Mesenchymal stem cell (in vitro differentiated cells and primary cell): ENCODE results near the gene VTI1A.

Experiments
- DNase-seq: peaks from one replicate; pipeline ENCODE4 v3.0.0-alpha.2; 2013
- H2AFZ ChIP-seq: one replicate; pipeline ENCODE4 v1.6.1; 2013; ENCODE audit warnings: low read depth, mild to moderate bottlenecking, control low read depth, inconsistent platforms, low read length, moderate library complexity
- H2AK5ac ChIP-seq: 2 replicates; pipeline ENCODE4 v1.6.1; 2013; ENCODE audit warnings: low read length, moderate library complexity, mild to moderate bottlenecking, inconsistent platforms; ENCODE audit not compliant: severe bottlenecking
- H2BK120ac ChIP-seq: one replicate; pipeline ENCODE4 v1.6.1; 2013; ENCODE audit warnings: low read depth, mild to moderate bottlenecking, inconsistent platforms, low read length, moderate library complexity
- H2BK12ac ChIP-seq, 2 experiments: one replicate each; pipeline ENCODE4 v1.6.1; 2013; ENCODE audit warnings: inconsistent platforms in 2 of 2, low read length in 2 of 2, mild to moderate bottlenecking in 2 of 2, moderate library complexity in 2 of 2, control low read depth in 1 of 2
- H2BK15ac ChIP-seq: one replicate; pipeline ENCODE4 v1.6.1; 2013; ENCODE audit warnings: mild to moderate bottlenecking, low read depth, inconsistent platforms; ENCODE audit not compliant: poor library complexity, severe bottlenecking
- H2BK5ac ChIP-seq: 2 replicates; pipeline ENCODE4 v1.6.1; 2013; ENCODE audit warnings: low read depth, mild to moderate bottlenecking, low read length, control low read depth, inconsistent platforms; ENCODE audit not compliant: poor library complexity, severe bottlenecking
- H3K14ac ChIP-seq, 2 experiments: one replicate each; pipeline ENCODE4 v1.6.1; 2013; ENCODE audit warnings: inconsistent platforms in 2 of 2, low read length in 2 of 2, control low read depth in 1 of 2, mild to moderate bottlenecking in 1 of 2, moderate library complexity in 1 of 2
- H3K18ac ChIP-seq, 2 experiments: one replicate each; pipeline ENCODE4 v1.6.1; 2013; ENCODE audit warnings: inconsistent platforms in 2 of 2, low read length in 2 of 2, control low read depth in 1 of 2, low read depth in 1 of 2, mild to moderate bottlenecking in 1 of 2
- H3K23ac ChIP-seq, 2 experiments: one replicate each; pipeline ENCODE4 v1.6.1; 2013; ENCODE audit warnings: inconsistent platforms in 2 of 2, low read length in 2 of 2, mild to moderate bottlenecking in 2 of 2, moderate library complexity in 2 of 2, control low read depth in 1 of 2
- H3K27ac ChIP-seq: 2 replicates; pipeline ENCODE4 v1.5.1; 2013; ENCODE audit warnings: mild to moderate bottlenecking, moderate library complexity, low read length, control low read depth, inconsistent platforms; ENCODE audit not compliant: poor library complexity, severe bottlenecking
- H3K27me3 ChIP-seq, 2 experiments: 2 replicates each; pipeline versions ENCODE4 v1.6.1 to v1.7.0; 2013; ENCODE audit warnings: low read length in 2 of 2, mild to moderate bottlenecking in 2 of 2, moderate library complexity in 2 of 2, control low read depth in 1 of 2, inconsistent platforms in 1 of 2; ENCODE audit not compliant: control insufficient read depth in 1 of 2, insufficient read depth in 1 of 2
- H3K36me3 ChIP-seq, 2 experiments: 2 replicates each; pipeline versions ENCODE4 v1.6.1 to v1.7.0; 2013; ENCODE audit warnings: low read length in 2 of 2, control low read depth in 1 of 2, inconsistent platforms in 1 of 2, low read depth in 1 of 2, mild to moderate bottlenecking in 1 of 2; ENCODE audit not compliant: insufficient read depth in 2 of 2, control insufficient read depth in 1 of 2
- H3K4ac ChIP-seq, 2 experiments: one replicate each; pipeline ENCODE4 v1.6.1; 2013; ENCODE audit warnings: inconsistent platforms in 2 of 2, low read length in 2 of 2, mild to moderate bottlenecking in 2 of 2, moderate library complexity in 2 of 2, control low read depth in 1 of 2, low read depth in 1 of 2
- H3K4me1 ChIP-seq: 2 replicates; pipeline ENCODE4 v1.6.1; 2013; ENCODE audit warnings: low read depth, low read length, control low read depth; ENCODE audit not compliant: control insufficient read depth, insufficient read depth
- H3K4me2 ChIP-seq: 2 replicates; pipeline ENCODE4 v1.6.1; 2013; ENCODE audit warnings: low read length, mild to moderate bottlenecking, inconsistent platforms; ENCODE audit not compliant: poor library complexity, severe bottlenecking
- H3K4me3 ChIP-seq, 2 experiments: 2 replicates each; pipeline versions ENCODE4 v1.5.1 to v1.7.0; 2013; ENCODE audit warnings: low read length in 2 of 2, mild to moderate bottlenecking in 2 of 2, control low read depth in 1 of 2, low read depth in 1 of 2; ENCODE audit not compliant: insufficient read depth in 1 of 2
- H3K79me1 ChIP-seq: replicated peaks from 2 replicates; pipeline ENCODE4 v1.6.1; 2013; ENCODE audit warnings: mild to moderate bottlenecking, control low read depth, low read length, inconsistent platforms; ENCODE audit not compliant: poor library complexity, severe bottlenecking
- H3K9ac ChIP-seq: 2 replicates; pipeline ENCODE4 v1.7.0; 2013; ENCODE audit warnings: mild to moderate bottlenecking, low read length, moderate library complexity
- H3K9me3 ChIP-seq: 2 replicates; pipeline ENCODE4 v1.7.0; 2013; ENCODE audit warnings: mild to moderate bottlenecking, low read length; ENCODE audit not compliant: control insufficient read depth
- H4K8ac ChIP-seq: one replicate; pipeline ENCODE4 v1.6.1; 2013; ENCODE audit warnings: inconsistent platforms, mild to moderate bottlenecking, low read length, moderate library complexity
- H4K91ac ChIP-seq: one replicate; pipeline ENCODE4 v1.6.1; 2013; ENCODE audit warnings: mild to moderate bottlenecking, low read length, inconsistent platforms
- WGBS: methylation state at CpG from one replicate; pipeline ENCODE4 v1.1.7; 2013; ENCODE audit warnings: mixed read lengths; 5-methylcytosine and 5-hydroxymethylcytosine counted together

The VTI1A gene

DNA sequence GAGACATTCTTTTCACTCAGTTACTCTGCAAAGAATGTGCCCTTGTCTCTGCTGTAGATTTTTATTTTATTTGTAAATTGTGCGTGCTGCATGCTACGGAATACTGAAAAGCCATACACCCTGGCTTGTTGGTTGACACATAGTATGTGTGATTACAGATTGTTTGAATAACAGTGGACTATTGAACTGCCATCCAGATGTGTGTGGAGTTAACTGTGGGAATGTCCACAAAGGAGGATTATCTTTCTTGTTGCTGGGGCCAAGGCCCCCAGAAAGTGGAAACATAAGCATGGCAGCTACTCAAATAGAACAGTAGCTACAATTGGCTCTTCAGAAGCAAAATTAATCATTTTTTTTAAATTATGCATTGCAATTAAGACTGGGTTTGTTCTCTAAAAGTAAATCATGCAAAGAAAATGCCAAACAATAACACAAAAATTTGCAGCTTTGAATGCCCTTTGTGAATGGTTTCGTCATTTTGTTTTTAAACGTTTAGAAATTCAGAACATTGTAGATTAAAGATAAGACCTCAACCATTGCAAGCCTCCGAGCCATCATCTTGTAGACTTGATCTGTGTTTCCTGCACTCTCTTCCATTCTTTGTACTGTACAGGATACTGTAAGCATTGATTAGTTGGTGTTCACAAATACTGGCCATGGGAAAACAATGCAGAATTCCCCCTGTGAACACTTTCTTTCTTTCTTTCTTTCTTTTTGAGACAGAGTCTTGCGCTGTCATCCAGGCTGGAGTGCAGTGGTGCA is 292.8 kb downstream of the VTI1A start:
- Histone ChIP-seq H3K79me1 (no peaks in the 10 kb centered on the region), H2BK12ac (no peak overlapping the region), H2AK5ac (no peak overlapping the region), H3K4me1 (peaks cover 5% of the 10 kb centered on the region), H3K18ac (no peak overlapping the region), H3K27me3 (no peaks in the 10 kb centered on the region), H3K27ac (no peak overlapping the region), H3K4ac (no peak overlapping the region), H4K8ac (no peak overlapping the region), H4K91ac (no peak overlapping the region), H3K23ac (no peak overlapping the region), H2BK5ac (no peak overlapping the region), H3K4me3 (no peak overlapping the region), H3K4me2 (no peak overlapping the region), H2AFZ (no peak overlapping the region), H3K14ac (no peak overlapping the region), H3K9me3 (no peaks in the 10 kb centered on the region), H2BK15ac (no peak overlapping the region), H3K9ac (no peak overlapping the region), H3K36me3 (no peaks in the 10 kb centered on the region), H2BK120ac (no peak overlapping the region)
- WGBS, result 90% methylated on average over 4 of the region's 6 CpGs
- no peak for DNase-seq

DNA sequence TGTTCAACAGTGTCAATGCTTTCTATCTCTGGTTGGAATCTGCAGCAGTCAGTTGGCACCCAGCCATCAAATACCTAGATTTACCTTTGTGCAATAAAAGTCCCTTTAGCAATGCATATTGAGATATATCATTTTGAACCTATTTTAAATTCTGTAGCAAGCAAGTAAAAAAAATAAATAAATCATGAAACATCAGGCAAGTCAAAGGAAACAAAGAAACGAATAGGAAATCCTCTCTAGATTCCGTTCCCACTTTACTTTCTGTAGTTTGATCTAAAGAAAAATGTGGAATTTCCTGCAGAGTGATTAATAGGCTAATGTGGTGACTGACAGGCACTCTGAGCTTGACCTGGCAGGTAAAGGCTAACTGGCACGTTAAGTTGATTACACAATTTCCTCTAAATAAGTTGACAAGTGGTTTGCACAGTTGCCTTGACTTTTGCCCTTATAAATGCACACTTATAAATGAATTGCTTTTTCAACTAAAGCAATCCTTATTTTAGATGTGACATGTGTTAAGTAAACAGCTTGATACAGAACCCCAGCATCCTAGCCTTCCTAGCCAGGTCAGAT is 294.9 kb downstream of the VTI1A start:
- Histone ChIP-seq H3K4me1 (peaks cover 6% of the 10 kb centered on the region), H3K79me1 (no peaks in the 10 kb centered on the region), H3K9me3 (no peaks in the 10 kb centered on the region), H3K18ac (no peak overlapping the region), H3K4me3 (no peak overlapping the region), H2AFZ (no peak overlapping the region), H2BK5ac (no peak overlapping the region), H3K4me2 (no peak overlapping the region), H4K91ac (no peak overlapping the region), H3K4ac (no peak overlapping the region), H2AK5ac (no peak overlapping the region), H4K8ac (no peak overlapping the region), H3K14ac (no peak overlapping the region), H3K27ac (peak overlapping the region; percentile 18), H3K36me3 (no peaks in the 10 kb centered on the region), H2BK120ac (no peak overlapping the region), H3K9ac (no peak overlapping the region), H3K23ac (no peak overlapping the region), H3K27me3 (no peaks in the 10 kb centered on the region), H2BK15ac (no peak overlapping the region), H2BK12ac (no peak overlapping the region)
- WGBS, result 0% methylated on average over 3 of the region's 3 CpGs
- DNase-seq, result no peak

DNA sequence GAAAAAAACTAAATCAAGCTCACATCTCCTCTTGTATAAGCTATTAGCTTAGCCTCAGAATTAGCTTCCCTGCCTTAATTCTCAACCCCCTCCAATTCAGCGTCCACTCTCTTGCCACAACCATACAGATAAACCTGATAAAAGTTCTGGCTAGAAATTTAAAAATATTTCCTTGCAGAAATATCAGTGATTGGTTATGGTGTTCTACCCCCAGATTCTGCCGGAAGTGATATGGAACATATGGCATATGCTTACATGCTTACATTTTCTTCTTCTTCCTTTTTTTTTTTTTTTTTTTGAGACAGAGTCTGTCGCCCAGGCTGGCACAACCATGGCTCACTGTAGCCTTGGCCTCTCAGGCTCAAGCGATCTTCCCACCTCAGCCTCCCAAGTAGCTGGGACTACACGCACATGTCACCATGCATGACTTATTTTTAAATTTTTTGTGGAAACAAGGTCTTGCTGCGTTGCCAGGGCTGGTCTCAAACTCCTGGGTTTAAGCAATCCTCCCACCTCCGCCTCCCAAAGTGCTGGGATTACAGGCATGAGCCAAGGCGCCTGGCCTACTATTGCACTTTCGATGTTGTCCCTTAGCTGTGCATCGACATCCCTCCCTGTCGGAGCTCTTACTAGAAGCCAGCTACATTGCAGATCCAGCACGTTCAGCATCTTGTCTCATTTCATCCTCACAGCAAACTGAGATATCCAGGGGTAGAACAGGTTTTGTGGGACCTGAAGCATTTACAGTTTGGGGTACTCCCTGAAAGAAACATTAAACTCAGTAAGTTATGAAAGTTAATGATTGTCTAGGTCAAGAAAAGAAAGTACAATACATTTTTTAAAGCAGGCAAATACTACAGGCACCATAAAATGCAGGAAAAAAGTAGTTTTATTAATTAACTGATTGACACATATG is 297.4 kb downstream of the VTI1A start:
- no peaks in the 10 kb centered on the region for H3K27me3 ChIP-seq
- no peak overlapping the region for H3K4me2 ChIP-seq
- H2AFZ ChIP-seq, result no peak overlapping the region
- no peak overlapping the region for H2BK120ac ChIP-seq
- H3K9ac ChIP-seq, result no peak overlapping the region
- peaks cover 4% of the 10 kb centered on the region for H3K79me1 ChIP-seq
- no peak overlapping the region for H3K4me3 ChIP-seq
- H3K4ac ChIP-seq, result no peak overlapping the region
- DNase-seq, result no peak
- no peak overlapping the region for H3K14ac ChIP-seq
- H4K8ac ChIP-seq, result no peak overlapping the region
- H3K36me3 ChIP-seq, result peaks cover 3 to 4% of the 10 kb centered on the region in 2 experiments
- 98% methylated on average over 11 of the region's 12 CpGs for WGBS
- H2BK12ac ChIP-seq, result peak overlapping the region in 1 of 2 experiments; percentile 8
- H2BK5ac ChIP-seq, result no peak overlapping the region
- no peaks in the 10 kb centered on the region for H3K9me3 ChIP-seq
- H2BK15ac ChIP-seq, result no peak overlapping the region
- peak overlapping the region; percentile 20 for H2AK5ac ChIP-seq
- H3K18ac ChIP-seq, result no peak overlapping the region
- H3K4me1 ChIP-seq, result peaks cover 6% of the 10 kb centered on the region
- no peak overlapping the region for H3K23ac ChIP-seq
- peak overlapping the region; percentile 55 for H3K27ac ChIP-seq
- no peak overlapping the region for H4K91ac ChIP-seq

DNA sequence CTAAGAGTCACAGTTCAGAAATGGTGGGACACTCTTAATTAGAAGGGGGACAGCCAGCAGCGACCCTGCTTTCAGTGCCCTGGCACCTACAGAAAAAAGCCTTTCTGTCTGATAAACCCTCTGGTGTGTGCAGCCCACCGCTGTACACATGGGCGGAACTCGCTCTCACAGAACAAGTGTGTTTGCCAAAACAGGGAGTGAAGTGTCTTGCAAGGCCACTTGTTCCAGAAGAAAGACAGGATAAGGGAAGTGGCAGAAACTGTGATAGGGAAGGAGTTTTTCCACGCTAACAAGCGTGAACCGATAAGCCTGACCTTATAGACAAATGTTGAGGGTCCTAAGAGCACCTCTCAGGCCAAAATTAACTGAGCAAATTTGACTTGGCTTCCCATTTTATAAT is 299.3 kb downstream of the VTI1A start:
- Histone ChIP-seq H3K36me3 (peaks cover 3 to 4% of the 10 kb centered on the region in 2 experiments), H3K4me2 (no peak overlapping the region), H3K4me1 (peaks cover 6% of the 10 kb centered on the region), H3K9me3 (no peaks in the 10 kb centered on the region), H3K18ac (no peak overlapping the region), H3K27me3 (no peaks in the 10 kb centered on the region), H3K9ac (no peak overlapping the region), H2BK12ac (no peak overlapping the region), H2BK15ac (no peak overlapping the region), H2AK5ac (no peak overlapping the region), H4K91ac (no peak overlapping the region), H3K4ac (no peak overlapping the region), H3K27ac (no peak overlapping the region), H2BK120ac (no peak overlapping the region), H2BK5ac (no peak overlapping the region), H3K23ac (no peak overlapping the region), H3K79me1 (peaks cover 4% of the 10 kb centered on the region), H2AFZ (no peak overlapping the region), H3K14ac (no peak overlapping the region), H3K4me3 (no peak overlapping the region), H4K8ac (no peak overlapping the region)
- WGBS, result 99% methylated on average over 7 of the region's 7 CpGs
- DNase-seq, result no peak
